ENCODE data around the gene IVD. TPM values are rescaled to one million over a fixed set of nuclear protein-coding genes. Genes with fewer than 3 reads are reported as not detected.

IVD gene
- polyA plus RNA-seq, 3 donors from 2014 or later = 41.8 to 63.0 (median 60.6) TPM

DNA sequence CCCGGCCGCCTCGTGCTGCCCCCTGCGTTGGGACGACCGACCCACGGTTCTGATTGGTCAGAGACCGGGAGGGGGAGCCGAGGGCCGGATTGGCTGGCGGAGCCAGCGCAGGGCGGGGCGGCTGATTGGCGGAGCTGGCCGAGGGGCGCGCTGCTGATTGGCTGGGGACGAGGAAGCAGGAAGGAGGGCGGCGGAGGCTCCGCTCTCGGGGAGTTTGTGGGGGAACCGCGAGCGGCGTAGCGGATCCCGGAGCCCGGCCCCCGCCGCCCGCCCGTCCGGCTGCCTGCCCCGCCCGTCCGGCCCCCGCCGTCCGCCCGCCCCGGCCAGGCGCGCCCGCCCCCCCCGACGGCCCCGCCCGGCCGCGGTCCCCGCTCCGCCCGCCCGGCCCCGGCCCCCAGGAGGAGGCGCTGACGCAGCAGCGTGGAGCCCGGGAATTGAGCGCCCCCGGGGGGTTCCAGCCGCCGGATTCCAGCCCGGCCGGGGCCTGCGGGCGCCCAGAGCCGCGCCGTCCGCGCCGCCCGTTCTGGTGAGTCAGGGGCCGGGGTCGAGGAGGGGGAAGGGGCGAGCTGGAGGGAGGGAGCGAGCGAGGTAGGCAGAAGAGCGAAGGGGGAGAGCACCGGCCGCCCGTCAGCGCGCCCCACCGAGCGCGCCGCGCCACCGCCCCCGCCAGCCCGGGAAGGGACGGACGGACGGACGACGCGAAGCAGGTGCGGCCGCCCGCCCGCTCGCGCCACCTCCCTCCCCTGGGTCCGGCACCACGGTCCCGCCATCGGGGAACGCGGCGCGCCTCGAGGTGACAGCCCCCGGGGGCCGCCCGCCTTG, 35.4 kb downstream of the IVD start, which contains the start of gene BAHD1:
TSS of gene BAHD1 (plus strand) at position 211 of the 822 bp plus-strand sequence. CDS start 17,512 bp downstream, outside the sequence.
- peaks cover 54 to 56% of the 10 kb centered on the region in 2 donors for H3K4me1 Mint-ChIP-seq
- peak within 1 kb of the TSS; percentile 86 to 93 (median 92) for H3K4me3 Mint-ChIP-seq
- H3K36me3 Mint-ChIP-seq = no peaks in the 10 kb centered on the region
- H3K27ac Mint-ChIP-seq = peak within 1 kb of the TSS; percentile 24 to 86 (median 76)
- DNase-seq = peak; percentile 94 to 95 (median 95)
- H3K9me3 Mint-ChIP-seq = no peaks in the 10 kb centered on the region
- peaks cover 6 to 21% (median 13%) of the 10 kb centered on the region in 3 donors for H3K27me3 Mint-ChIP-seq (ENCODE audit: low read depth in 3 of 3)

DNA sequence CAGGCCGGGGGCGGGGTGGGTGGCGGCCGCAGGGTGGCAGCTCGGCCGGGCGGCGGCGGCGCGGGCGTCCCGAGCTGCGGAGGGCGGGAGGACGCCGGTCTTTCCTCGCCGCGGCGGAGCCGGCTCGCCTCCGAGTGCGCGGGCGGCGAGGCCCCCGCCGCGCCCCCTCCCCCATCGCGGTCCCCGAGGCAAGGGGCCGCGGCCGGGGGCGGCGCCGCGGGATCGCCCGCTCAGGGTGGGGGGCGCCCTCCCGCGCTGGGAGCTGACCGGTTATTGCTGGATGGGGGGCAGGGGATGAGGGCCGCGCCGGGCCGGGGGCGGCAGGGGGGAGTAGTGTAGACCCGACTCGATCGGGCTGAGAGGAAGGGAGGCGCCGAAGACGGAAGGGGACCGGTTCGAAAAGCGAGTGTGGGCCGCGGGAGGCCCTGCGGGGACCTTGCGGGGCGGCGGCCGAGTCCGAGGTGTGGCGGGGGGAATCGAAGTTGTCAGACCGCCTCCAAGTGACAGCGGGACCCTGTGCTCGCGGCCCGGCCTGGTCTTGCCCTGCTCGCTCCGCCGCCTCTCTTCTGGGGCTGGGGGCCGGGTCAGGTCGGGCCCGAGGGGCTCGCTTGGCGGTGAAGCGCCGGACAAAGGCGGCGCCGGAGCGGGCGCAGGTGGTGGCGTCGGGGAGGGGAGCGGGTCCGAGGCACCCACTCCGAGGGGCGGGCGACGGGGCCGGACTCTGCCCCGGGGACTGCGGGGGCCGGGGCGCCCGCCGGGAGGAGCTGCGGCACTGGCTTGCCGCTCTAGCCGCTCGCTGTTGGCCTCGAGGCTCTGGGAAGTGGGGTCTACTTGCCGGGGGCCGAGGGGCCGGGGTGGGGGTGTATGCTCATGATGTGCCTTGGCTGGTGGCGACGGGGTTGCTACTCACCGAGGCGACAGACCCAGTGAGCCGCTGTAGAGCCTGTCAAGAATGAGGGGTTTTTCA, 36.3 kb downstream of the IVD start:
- DNase-seq = peak; percentile 26 to 30 (median 27)
- H3K36me3 Mint-ChIP-seq = no peaks in the 10 kb centered on the region
- H3K4me3 Mint-ChIP-seq = peak overlapping the region; percentile 84 to 93 (median 90)
- H3K27ac Mint-ChIP-seq = peak overlapping the region; percentile 6 to 94 (median 84)
- H3K9me3 Mint-ChIP-seq = no peaks in the 10 kb centered on the region
- peaks cover 6 to 21% (median 13%) of the 10 kb centered on the region in 3 donors for H3K27me3 Mint-ChIP-seq (ENCODE audit: low read depth in 3 of 3)
- peaks cover 48 to 54% of the 10 kb centered on the region in 2 donors for H3K4me1 Mint-ChIP-seq

- DNase-seq = no peak
- H3K27ac Mint-ChIP-seq = peak overlapping the region; percentile 6 to 87 (median 56)
- peak overlapping the region; percentile 84 to 93 (median 90) for H3K4me3 Mint-ChIP-seq
Measured at GRCh38 chr15:40443255-40443654, 37.7 kb downstream of the IVD start.

DNA sequence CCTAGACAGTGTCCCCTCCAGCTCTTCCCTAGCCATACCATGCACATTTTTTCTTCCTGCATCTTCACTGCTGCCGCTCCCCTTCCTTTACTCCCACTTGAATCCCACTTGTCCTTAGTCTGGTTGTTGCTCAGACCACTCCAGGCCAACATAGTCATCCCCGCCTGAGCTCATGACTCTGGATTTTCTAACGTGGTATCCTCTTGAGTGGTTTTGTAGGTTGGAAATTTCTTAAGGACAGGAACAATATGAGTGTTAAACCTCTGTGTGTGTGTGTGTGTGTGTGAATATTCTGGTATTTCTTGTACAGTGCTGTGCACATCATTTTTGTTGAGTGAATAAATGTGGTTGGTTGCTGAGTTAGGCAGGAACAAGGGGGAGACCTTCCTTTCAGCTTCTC, 38.3 kb downstream of the IVD start:
- peaks cover 46 to 61% of the 10 kb centered on the region in 2 donors for H3K4me1 Mint-ChIP-seq
- peak overlapping the region in 5 of 6 donors; percentile 6 to 81 (median 53) for H3K27ac Mint-ChIP-seq
- no peaks in the 10 kb centered on the region for H3K9me3 Mint-ChIP-seq
- H3K27me3 Mint-ChIP-seq (ENCODE audit: low read depth in 3 of 3) = peaks cover 6 to 17% (median 9%) of the 10 kb centered on the region in 3 donors
- H3K36me3 Mint-ChIP-seq = no peaks in the 10 kb centered on the region
- peak overlapping the region; percentile 84 to 93 (median 90) for H3K4me3 Mint-ChIP-seq
- DNase-seq = no peak

More at GRCh38 chr15:40443255-40443654, 37.7 kb downstream of the IVD start:
- Mint-ChIP-seq H3K4me1 (peaks cover 46 to 58% of the 10 kb centered on the region in 2 donors), H3K27me3 (ENCODE audit: low read depth in 3 of 3) (peaks cover 6 to 21% (median 9%) of the 10 kb centered on the region in 3 donors), H3K9me3 (no peaks in the 10 kb centered on the region), H3K36me3 (no peaks in the 10 kb centered on the region)

DNA sequence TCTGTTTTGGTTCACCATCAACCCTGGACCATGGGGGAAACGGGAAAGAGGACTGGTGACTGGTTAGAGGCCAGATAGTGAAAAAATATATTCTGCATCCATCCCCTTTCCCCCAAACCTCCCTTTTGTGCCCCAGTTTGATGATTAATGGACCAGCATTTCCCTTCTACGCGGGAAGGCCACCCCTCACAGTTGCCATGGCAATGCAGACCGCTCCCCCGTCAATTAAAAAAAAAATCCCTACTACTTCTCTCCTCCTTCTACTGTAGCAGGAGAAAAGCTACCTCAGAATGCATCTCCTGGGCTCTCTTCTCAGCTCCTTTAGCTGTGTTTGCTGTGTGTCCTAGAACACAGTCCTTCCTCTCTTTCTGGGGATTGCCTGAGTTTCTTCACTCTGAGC, 39.1 kb downstream of the IVD start:
- peak overlapping the region in 1 of 6 donors; percentile 14 for H3K27ac Mint-ChIP-seq
- peaks cover 0 to 4% (median 0%) of the 10 kb centered on the region in 3 donors for H3K36me3 Mint-ChIP-seq
- DNase-seq = no peak
- peaks cover 50 to 63% of the 10 kb centered on the region in 2 donors for H3K4me1 Mint-ChIP-seq
- no peaks in the 10 kb centered on the region for H3K9me3 Mint-ChIP-seq
- peaks cover 6 to 17% (median 8%) of the 10 kb centered on the region in 3 donors for H3K27me3 Mint-ChIP-seq (ENCODE audit: low read depth in 3 of 3)
- peak overlapping the region in 1 of 5 donors; percentile 92 for H3K4me3 Mint-ChIP-seq

- no peak for DNase-seq
- peak overlapping the region in 1 of 5 donors; percentile 26 for H3K4me3 Mint-ChIP-seq
- no peaks in the 10 kb centered on the region for H3K9me3 Mint-ChIP-seq
- H3K27ac Mint-ChIP-seq = peak overlapping the region in 2 of 6 donors; percentile 28 to 49
- H3K4me1 Mint-ChIP-seq = peaks cover 50 to 64% of the 10 kb centered on the region in 2 donors
- H3K27me3 Mint-ChIP-seq (ENCODE audit: low read depth in 3 of 3) = peaks cover 2 to 11% (median 8%) of the 10 kb centered on the region in 3 donors
- peaks cover 0 to 4% (median 3%) of the 10 kb centered on the region in 3 donors for H3K36me3 Mint-ChIP-seq
Measured at GRCh38 chr15:40445421-40445922, 39.9 kb downstream of the IVD start.

GRCh38 chr15:40446144-40446543, 40.5 kb downstream of the IVD start:
- Mint-ChIP-seq H3K9me3 (no peaks in the 10 kb centered on the region), H3K27me3 (ENCODE audit: low read depth in 3 of 3) (peaks cover 2 to 9% (median 6%) of the 10 kb centered on the region in 3 donors), H3K36me3 (peaks cover 0 to 4% (median 3%) of the 10 kb centered on the region in 3 donors), H3K4me3 (no peak overlapping the region), H3K27ac (no peak overlapping the region), H3K4me1 (peaks cover 54 to 69% of the 10 kb centered on the region in 2 donors)
- no peak for DNase-seq

- peak overlapping the region in 1 of 6 donors; percentile 26 for H3K27ac Mint-ChIP-seq
- H3K9me3 Mint-ChIP-seq = no peaks in the 10 kb centered on the region
- DNase-seq = no peak
- H3K36me3 Mint-ChIP-seq = peaks cover 0 to 4% (median 3%) of the 10 kb centered on the region in 3 donors
- no peak overlapping the region for H3K4me3 Mint-ChIP-seq
- peaks cover 65 to 79% of the 10 kb centered on the region in 2 donors for H3K4me1 Mint-ChIP-seq
- H3K27me3 Mint-ChIP-seq (ENCODE audit: low read depth in 3 of 3) = peaks cover 0 to 3% (median 0%) of the 10 kb centered on the region in 3 donors
Measured at GRCh38 chr15:40448354-40448753, 42.8 kb downstream of the IVD start.

- H3K9me3 Mint-ChIP-seq = no peaks in the 10 kb centered on the region
- no peak for DNase-seq
- H3K27ac Mint-ChIP-seq = peak overlapping the region; percentile 10 to 76 (median 59)
- H3K4me3 Mint-ChIP-seq = peak overlapping the region in 1 of 5 donors; percentile 29
- H3K4me1 Mint-ChIP-seq = peaks cover 65 to 79% of the 10 kb centered on the region in 2 donors
- peaks cover 0 to 4% (median 3%) of the 10 kb centered on the region in 3 donors for H3K36me3 Mint-ChIP-seq
- peaks cover 0 to 3% (median 0%) of the 10 kb centered on the region in 3 donors for H3K27me3 Mint-ChIP-seq (ENCODE audit: low read depth in 3 of 3)
Measured at GRCh38 chr15:40449275-40449674, 43.7 kb downstream of the IVD start.

DNA sequence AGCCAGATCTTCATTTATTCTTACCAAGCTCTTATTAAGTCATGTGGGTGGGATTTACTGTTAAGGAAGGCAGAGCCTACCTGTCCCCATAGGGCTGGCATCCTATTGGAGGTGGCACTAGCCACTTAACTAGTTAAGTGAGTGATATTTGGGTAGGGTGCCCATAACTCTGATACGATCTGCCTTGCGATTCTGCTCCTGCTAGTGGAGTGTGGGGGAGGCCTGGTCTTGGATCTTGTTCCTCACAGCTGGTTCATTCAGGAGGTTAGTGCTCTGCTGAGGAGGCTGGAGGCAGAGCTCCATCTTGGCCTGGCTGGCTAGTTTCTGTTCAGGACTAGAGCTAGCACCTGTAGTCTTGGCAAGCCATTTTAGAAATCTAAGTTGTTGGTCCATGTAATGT, 44.5 kb downstream of the IVD start:
- H3K9me3 Mint-ChIP-seq = no peaks in the 10 kb centered on the region
- peak overlapping the region in 3 of 6 donors; percentile 18 to 80 (median 45) for H3K27ac Mint-ChIP-seq
- peaks cover 0 to 4% (median 3%) of the 10 kb centered on the region in 3 donors for H3K36me3 Mint-ChIP-seq
- no peak for DNase-seq
- H3K4me3 Mint-ChIP-seq = no peak overlapping the region
- H3K4me1 Mint-ChIP-seq = peaks cover 65 to 79% of the 10 kb centered on the region in 2 donors
- H3K27me3 Mint-ChIP-seq (ENCODE audit: low read depth in 3 of 3) = peaks cover 0 to 3% (median 3%) of the 10 kb centered on the region in 3 donors

- Mint-ChIP-seq H3K36me3 (peaks cover 0 to 4% (median 3%) of the 10 kb centered on the region in 3 donors), H3K27ac (peak overlapping the region; percentile 88 to 96 (median 92)), H3K9me3 (no peaks in the 10 kb centered on the region), H3K27me3 (ENCODE audit: low read depth in 3 of 3) (peaks cover 0 to 9% (median 3%) of the 10 kb centered on the region in 3 donors), H3K4me1 (peaks cover 74 to 86% of the 10 kb centered on the region in 2 donors), H3K4me3 (peak overlapping the region; percentile 81 to 92 (median 83))
- no peak for DNase-seq
Measured at GRCh38 chr15:40451527-40452158, 46.0 kb downstream of the IVD start.

DNA sequence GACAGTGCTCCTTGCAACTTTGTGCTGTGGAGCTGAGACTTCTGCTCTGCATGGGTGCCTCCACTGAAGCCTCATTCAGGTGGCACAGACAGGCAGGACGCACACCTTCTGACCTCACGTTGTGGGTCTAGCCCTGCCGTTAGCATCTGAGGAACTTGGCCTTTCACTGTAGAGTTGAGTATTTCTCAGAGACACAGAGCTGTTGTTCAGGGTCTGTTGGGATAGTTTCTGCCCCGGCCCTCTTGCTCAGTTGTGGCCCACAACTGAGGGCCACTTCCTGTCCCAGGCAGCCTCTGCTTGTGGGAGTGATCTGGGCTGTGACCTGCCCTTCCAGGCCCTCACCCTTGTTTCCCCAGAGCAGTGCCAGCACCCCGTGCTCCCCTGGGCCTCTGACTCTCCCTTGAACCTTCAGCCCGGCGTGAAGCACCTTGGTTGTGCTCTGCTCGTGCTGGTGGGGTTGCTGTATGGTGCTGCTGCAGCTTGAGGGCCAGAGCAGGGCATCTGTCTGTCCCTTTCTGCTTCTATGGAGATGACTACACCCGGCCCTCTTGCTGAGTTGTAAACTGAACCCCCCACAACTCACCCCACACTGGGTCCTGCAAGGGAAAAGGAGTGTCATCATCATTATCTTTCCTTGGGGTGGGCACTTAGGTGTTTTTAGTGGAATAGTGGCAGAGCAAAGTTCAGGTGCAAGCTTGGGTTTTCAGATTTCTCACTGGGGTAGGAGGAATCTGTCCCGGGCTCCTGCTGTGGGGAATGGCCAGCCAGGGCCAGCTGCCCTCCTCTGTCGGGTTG, 46.9 kb downstream of the IVD start:
- H3K9me3 Mint-ChIP-seq = no peaks in the 10 kb centered on the region
- peak in 2 of 3 donors; percentile 28 for DNase-seq

More for the DNA sequence above, 46.9 kb downstream of the IVD start:
- Mint-ChIP-seq H3K4me1 (peaks cover 82 to 91% of the 10 kb centered on the region in 2 donors), H3K27me3 (ENCODE audit: low read depth in 3 of 3) (peaks cover 0 to 9% (median 3%) of the 10 kb centered on the region in 3 donors), H3K27ac (peak overlapping the region; percentile 88 to 96 (median 92)), H3K36me3 (peaks cover 0 to 4% (median 3%) of the 10 kb centered on the region in 3 donors), H3K4me3 (peak overlapping the region; percentile 81 to 92 (median 83))
